ENCODE results near the gene BATF2. TPM values are rescaled to one million over a fixed set of nuclear protein-coding genes. Genes with fewer than 3 reads are reported as not detected.
A peak's percentile ranks its signal among the peaks of the same experiment; 100 is the strongest.

BATF2 gene
- total RNA-seq, 4 donors from 2014 or later = 5.0 to 12.0 (median 11.2) TPM

- Histone ChIP-seq H3K27ac (peak within 1 kb of the TSS; percentile 37 to 71 (median 52)), H3K4me1 (peaks cover 0 to 13% (median 0%) of the 10 kb centered on the region in 4 donors), H3K4me3 (peak within 1 kb of the TSS; percentile 16 to 44 (median 44)), H3K9me3 (no peaks in the 10 kb centered on the region), H3K27me3 (no peaks in the 10 kb centered on the region), H3K36me3 (no peaks in the 10 kb centered on the region)
- TF ChIP-seq CTCF (IDR thresholded peaks at IDR 0.05) (no peak), POLR2A (IDR thresholded peaks at IDR 0.05) (no peak)
- DNase-seq = peak; percentile 78 to 93 (median 87)
These were observed 25.1 kb downstream of the BATF2 start, which contains the start of gene MAJIN for GRCh38 chr11:64971421-64972233. Gene MAJIN, minus strand, starts transcription at chr11:64972108. Its CDS starts 12,703 bp downstream, at chr11:64959405.

- peak in 1 of 3 donors; percentile 67 for DNase-seq
- Histone ChIP-seq H3K4me3 (no peak overlapping the region), H3K9me3 (no peaks in the 10 kb centered on the region), H3K4me1 (peaks cover 0 to 13% (median 0%) of the 10 kb centered on the region in 4 donors), H3K27ac (peak overlapping the region in 2 of 4 donors; percentile 19 to 57), H3K27me3 (no peaks in the 10 kb centered on the region), H3K36me3 (no peaks in the 10 kb centered on the region)
- TF ChIP-seq POLR2A (IDR thresholded peaks at IDR 0.05) = no peak
- no peak for TF ChIP-seq CTCF (IDR thresholded peaks at IDR 0.05)
These were observed 26.0 kb downstream of the BATF2 start for GRCh38 chr11:64970731-64971151.

- Histone ChIP-seq H3K9me3 (no peaks in the 10 kb centered on the region), H3K27me3 (no peaks in the 10 kb centered on the region), H3K4me3 (no peak overlapping the region), H3K4me1 (peaks cover 0 to 13% (median 0%) of the 10 kb centered on the region in 4 donors), H3K36me3 (no peaks in the 10 kb centered on the region), H3K27ac (peak overlapping the region in 2 of 4 donors; percentile 51 to 72)
- no peak for DNase-seq
- no peak for TF ChIP-seq POLR2A (IDR thresholded peaks at IDR 0.05)
- TF ChIP-seq CTCF (IDR thresholded peaks at IDR 0.05) = peak in 1 of 6 experiments; percentile 15
These were observed 27.6 kb downstream of the BATF2 start for GRCh38 chr11:64969209-64969608.

GRCh38 chr11:64967375-64967774 lies 29.4 kb downstream of the BATF2 start:
- Histone ChIP-seq H3K9me3 (no peaks in the 10 kb centered on the region), H3K27me3 (no peaks in the 10 kb centered on the region), H3K4me1 (peaks cover 0 to 11% (median 0%) of the 10 kb centered on the region in 4 donors), H3K4me3 (no peak overlapping the region), H3K27ac (no peak overlapping the region), H3K36me3 (no peaks in the 10 kb centered on the region)
- no peak for DNase-seq
- TF ChIP-seq POLR2A (IDR thresholded peaks at IDR 0.05) (no peak), CTCF (IDR thresholded peaks at IDR 0.05) (no peak)

GRCh38 chr11:64963072-64963631 lies 33.6 kb downstream of the BATF2 start:
- no peak overlapping the region for H3K27ac ChIP-seq
- no peaks in the 10 kb centered on the region for H3K4me1 ChIP-seq
- no peak overlapping the region for H3K4me3 ChIP-seq
- no peak for DNase-seq
- no peaks in the 10 kb centered on the region for H3K9me3 ChIP-seq
- TF ChIP-seq POLR2A (IDR thresholded peaks at IDR 0.05) (no peak), CTCF (IDR thresholded peaks at IDR 0.05) (no peak)
- no peaks in the 10 kb centered on the region for H3K27me3 ChIP-seq
- no peaks in the 10 kb centered on the region for H3K36me3 ChIP-seq

All from Peyer's patch (tissue), 4 donors.